SH-SY5Y (cell line): Measurements from ENCODE around the gene GRPR.

Experiments
- GATA2 ChIP-seq: IDR thresholded peaks from 2 replicates; pipeline ENCODE4 v1.6.1; 2011; ENCODE audit warnings: mild to moderate bottlenecking, low read depth, low read length
- GATA3 ChIP-seq: IDR thresholded peaks from 2 replicates; pipeline ENCODE4 v1.6.1; 2011; ENCODE audit warnings: low read depth, mild to moderate bottlenecking, low read length, moderate library complexity

GRPR gene

GRCh38 chrX:16119353-16120220, 3.8 kb upstream of the GRPR start:
- TF ChIP-seq GATA3 (no peak), GATA2 (no peak)

DNA sequence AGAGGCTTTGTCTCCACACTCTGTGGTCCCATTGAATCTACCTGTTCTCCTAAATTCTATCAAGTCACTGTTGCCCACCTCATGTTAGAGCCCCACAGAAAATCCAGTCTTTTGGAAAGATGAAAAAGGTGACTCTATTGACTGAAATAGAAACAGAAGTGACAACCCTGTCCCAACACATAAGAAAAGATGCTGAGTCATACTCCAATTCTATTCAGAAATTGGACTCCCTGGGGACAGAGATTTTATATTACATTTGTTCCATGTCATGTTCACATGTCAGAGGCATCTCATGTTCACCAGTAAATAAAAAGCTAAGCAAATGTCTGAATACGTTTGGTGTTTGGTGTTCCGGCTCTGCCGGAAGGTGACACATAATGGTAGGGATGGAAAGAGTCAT, 2.9 kb upstream of the GRPR start:
- TF ChIP-seq GATA3 (no peak), GATA2 (no peak)

DNA sequence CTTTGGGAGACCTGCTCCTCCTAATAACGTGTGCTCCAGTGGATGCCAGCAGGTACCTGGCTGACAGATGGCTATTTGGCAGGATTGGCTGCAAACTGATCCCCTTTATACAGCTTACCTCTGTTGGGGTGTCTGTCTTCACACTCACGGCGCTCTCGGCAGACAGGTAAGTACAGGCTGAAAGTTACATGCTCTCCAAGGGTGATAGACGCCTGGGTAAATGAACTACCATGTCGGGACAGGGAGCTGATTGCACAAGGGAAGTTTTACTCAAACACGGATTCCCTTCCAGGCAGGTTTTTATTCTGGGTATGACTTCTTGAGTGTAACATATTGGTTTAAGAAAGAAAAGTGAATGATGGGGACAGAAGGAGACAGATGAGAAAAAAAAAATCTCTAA, 836 bp downstream of the GRPR start:
- TF ChIP-seq GATA3 (no peak), GATA2 (no peak)

DNA sequence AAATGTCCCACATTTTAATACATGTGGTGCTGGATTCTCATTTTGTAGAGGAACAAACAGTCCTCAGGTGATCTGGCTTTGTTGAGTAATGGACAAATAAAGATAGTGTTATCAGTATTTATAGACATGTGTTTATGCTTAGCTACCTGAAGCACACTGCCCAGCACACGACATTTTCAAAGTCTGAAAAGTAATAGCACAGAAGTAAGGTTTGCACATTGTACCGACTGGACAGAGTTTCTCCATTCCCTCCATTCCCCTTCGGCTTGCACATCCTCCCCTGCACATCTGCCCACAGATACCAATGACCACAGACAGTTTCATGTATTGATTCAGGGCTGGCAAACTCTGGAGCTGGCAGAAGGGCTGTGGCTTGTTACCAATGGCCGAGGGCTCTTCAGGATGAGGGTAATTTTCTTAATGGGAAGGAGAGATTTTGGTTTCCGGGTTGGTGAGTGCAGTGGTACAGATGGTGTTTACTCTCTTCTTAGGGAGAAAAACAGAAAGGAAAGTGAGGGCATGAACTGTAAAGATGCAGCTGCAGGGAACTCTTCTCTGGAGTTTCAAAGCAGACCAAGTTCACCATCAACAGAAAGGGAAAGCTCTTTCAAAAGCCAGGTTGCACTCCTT, 2.3 kb downstream of the GRPR start:
- TF ChIP-seq GATA3 (no peak), GATA2 (no peak)

DNA sequence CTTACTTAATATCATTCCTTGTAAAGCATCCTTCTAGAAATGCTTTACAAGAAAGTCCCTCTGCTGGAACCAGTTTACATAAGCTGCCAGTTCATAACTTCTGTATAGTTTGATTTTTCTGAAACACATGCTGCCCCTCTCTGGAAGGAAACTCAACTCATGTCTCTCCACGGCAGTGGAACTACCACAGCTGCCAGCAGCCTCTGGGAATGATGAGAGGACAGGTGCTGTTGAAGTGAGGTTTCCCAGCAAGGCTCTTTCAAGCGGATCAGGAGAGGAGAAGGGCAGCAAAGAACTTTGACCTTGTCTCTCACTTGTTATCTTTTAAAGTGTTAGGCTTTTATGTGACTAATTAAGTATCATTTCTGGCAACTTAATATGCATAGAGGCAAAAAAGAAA, 7.3 kb downstream of the GRPR start:
- no peak for TF ChIP-seq GATA3
- TF ChIP-seq GATA2, result no peak

GRCh38 chrX:16134936-16135335, 11.6 kb downstream of the GRPR start:
- TF ChIP-seq GATA3, result no peak
- no peak for TF ChIP-seq GATA2

GRCh38 chrX:16136080-16136479, 12.7 kb downstream of the GRPR start:
- TF ChIP-seq GATA2 (no peak), GATA3 (no peak)

GRCh38 chrX:16137416-16138107, 14.2 kb downstream of the GRPR start:
- TF ChIP-seq GATA3, result no peak

DNA sequence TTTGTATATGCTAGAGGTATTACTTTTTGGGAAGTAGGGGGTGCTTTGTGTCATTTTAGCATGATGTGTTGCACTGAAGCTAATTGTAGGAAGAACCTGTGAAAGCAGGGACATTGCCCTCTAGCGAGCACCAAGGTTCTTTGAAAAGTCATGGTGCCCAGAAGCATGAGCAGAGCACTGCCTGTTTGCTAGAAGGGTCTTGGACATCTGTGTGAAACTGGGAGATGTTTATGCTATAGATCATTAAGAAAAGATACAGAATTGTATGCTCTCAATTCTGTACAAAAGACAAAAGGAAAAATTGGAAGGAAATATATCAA, 14.7 kb downstream of the GRPR start:
- no peak for TF ChIP-seq GATA2

- TF ChIP-seq GATA3, result no peak
- TF ChIP-seq GATA2, result no peak
Observed at GRCh38 chrX:16140448-16140847, 17.1 kb downstream of the GRPR start.

GRCh38 chrX:16140983-16141382, 17.6 kb downstream of the GRPR start:
- TF ChIP-seq GATA3, result no peak
- TF ChIP-seq GATA2, result no peak

GRCh38 chrX:16141422-16142245, 18.3 kb downstream of the GRPR start:
- TF ChIP-seq GATA3 (no peak), GATA2 (no peak)

DNA sequence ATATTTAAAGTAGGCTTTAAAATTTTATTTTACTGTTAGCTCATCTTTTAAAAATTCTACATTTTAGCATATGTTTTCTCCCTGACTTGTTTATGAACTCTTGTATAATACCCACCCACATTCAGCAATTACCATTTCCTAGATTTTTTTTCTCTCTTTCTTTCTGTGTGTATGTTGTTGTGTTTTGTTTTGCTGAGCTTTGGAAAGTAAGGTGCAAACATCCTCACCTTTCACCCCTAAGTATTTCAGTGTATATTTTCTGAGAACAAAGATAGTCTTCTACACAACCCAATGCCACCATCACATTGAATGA, 18.8 kb downstream of the GRPR start:
- no peak for TF ChIP-seq GATA2
- no peak for TF ChIP-seq GATA3

- no peak for TF ChIP-seq GATA3
- no peak for TF ChIP-seq GATA2
Observed at GRCh38 chrX:16143968-16144367, 20.6 kb downstream of the GRPR start.

GRCh38 chrX:16144420-16144819, 21.1 kb downstream of the GRPR start:
- TF ChIP-seq GATA2 (no peak), GATA3 (no peak)

GRCh38 chrX:16145656-16146055, 22.3 kb downstream of the GRPR start:
- TF ChIP-seq GATA2 (no peak), GATA3 (no peak)

GRCh38 chrX:16148896-16149295, 25.5 kb downstream of the GRPR start:
- TF ChIP-seq GATA2, result no peak
- no peak for TF ChIP-seq GATA3
